Measurements from ENCODE around the gene OLFM3. TPM values are rescaled to one million over a fixed set of nuclear protein-coding genes. Genes with fewer than 3 reads are reported as not detected.
A peak's percentile ranks its signal among the peaks of the same experiment; 100 is the strongest.

The OLFM3 gene
- 0.88 and 0.96 TPM in 2 replicates for total RNA-seq (2013; cell fraction: nucleolus; rRNA removed)
- not detected in 2 replicates for total RNA-seq (2014; rRNA removed)
- not detected in 2 replicates for total RNA-seq (2014; rRNA removed; fragmentation: Illumina TruSeq; extraction: Trizol)
- not detected in 2 replicates for total RNA-seq (2021)
- polyA plus RNA-seq (2011; ENCODE audit: low read depth) = not detected
- polyA plus RNA-seq (2011; rRNA removed) = 0.33 and 0.40 TPM in 2 replicates
- 0.08 and 0.10 TPM in 2 replicates for polyA plus RNA-seq (2011; cell fraction: cytosol; rRNA removed)
- 0.16 and 0.22 TPM in 2 replicates for polyA plus RNA-seq (2011; cell fraction: nucleus; rRNA removed)
- 0.07 TPM in 2 replicates for polyA plus RNA-seq (2012)
- polyA plus RNA-seq (2014; fragmentation: Illumina TruSeq; extraction: Trizol) = not detected in 2 replicates
- polyA plus RNA-seq (2014; fragmentation: Nextera tagmentation; extraction: Ambion mirVana) = not detected
- polyA plus RNA-seq (2014; rRNA removed) = not detected in 2 replicates
- under 1 TPM in 1 of 2 experiments, not detected in 1; 0.09 TPM for polyA plus RNA-seq (2016; fragmentation: Nextera tagmentation; extraction: Ambion mirVana)
- 0.15 and 0.46 TPM in 2 replicates for polyA minus RNA-seq (2011; rRNA and poly(A)+ RNA removed)
- not detected in 2 replicates for polyA minus RNA-seq (2011; cell fraction: cytosol; rRNA and poly(A)+ RNA removed)
- polyA minus RNA-seq (2011; cell fraction: nucleus; rRNA and poly(A)+ RNA removed) = 0.19 and 0.24 TPM in 2 replicates
- Bru-seq, nascent RNA = percentile 16 among the genes with signal in this experiment
- percentile 12 among the genes with signal in this experiment for BruChase-seq, experiment 1, labeled RNA remaining after a 6-hour chase
- BruChase-seq, experiment 2, labeled RNA remaining after a 2-hour chase = percentile 15 among the genes with signal in this experiment
- long read RNA-seq, experiment 1 = 0 reads
- long read RNA-seq, experiment 2 = 0 reads

DNA sequence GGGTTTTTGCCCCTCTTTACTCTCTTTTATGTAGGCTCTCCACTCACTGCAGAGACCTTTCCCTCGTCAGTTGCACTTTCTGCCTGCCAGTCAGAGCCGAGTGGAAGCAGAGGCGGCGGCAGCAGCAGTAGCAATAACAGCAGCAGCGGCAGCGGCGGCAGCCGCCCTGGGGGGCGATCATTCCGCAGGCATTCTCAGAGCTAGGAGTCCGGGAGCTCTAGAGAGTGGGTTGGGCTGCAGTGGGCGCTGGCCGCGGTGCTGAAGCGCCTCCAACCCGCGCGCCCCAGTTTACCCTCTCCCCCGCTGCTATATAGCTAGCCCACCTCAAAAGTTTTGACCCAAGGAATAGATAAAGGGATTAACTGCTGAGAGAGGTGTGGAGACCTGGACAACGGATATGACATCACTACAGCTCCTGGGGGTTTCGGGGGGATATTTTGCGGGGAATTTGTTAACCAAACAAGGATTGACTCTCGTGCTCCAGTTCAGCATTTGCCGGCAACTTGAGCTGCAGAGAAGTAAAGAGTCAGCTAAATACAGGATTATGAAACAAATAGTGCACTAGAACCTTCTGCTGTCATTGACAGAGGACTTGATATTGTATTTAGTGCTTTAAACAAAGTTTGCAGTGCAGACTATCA lies at the start of gene OLFM3:
OLFM3 (minus strand) TSS at position 102 of the 641 bp plus-strand sequence.
- Histone ChIP-seq H2AFZ (ENCODE audit: control insufficient read depth, low read depth, low read length) (no peak within 1 kb of the TSS), H3K4me2 (ENCODE audit: control insufficient read depth, insufficient read depth) (no peak within 1 kb of the TSS), H3K27me3 (replicated peaks in 1 of 2; ENCODE audit: control insufficient read depth in 2 of 2, insufficient read depth in 2 of 2, low read length in 1 of 2) (no peaks in the 10 kb centered on the region; a peak in 1 of 4 replicates), H3K9me3 (replicated peaks; ENCODE audit: control insufficient read depth, insufficient read depth, low read length) (no peaks in the 10 kb centered on the region), H3K27ac (ENCODE audit: control insufficient read depth, insufficient read depth) (no peak within 1 kb of the TSS), H3K36me3 (ENCODE audit: control insufficient read depth in 2 of 2, insufficient read depth in 2 of 2, low read length in 1 of 2) (no peaks in the 10 kb centered on the region), H3K4me3 (no peak within 1 kb of the TSS), H3K4me1 (ENCODE audit: control insufficient read depth, insufficient read depth, low read length) (no peaks in the 10 kb centered on the region), H3K9ac (ENCODE audit: control insufficient read depth, insufficient read depth, low read length) (no peak within 1 kb of the TSS), H3K79me2 (ENCODE audit: control insufficient read depth, insufficient read depth, low read length) (no peaks in the 10 kb centered on the region), H4K20me1 (ENCODE audit: control insufficient read depth, insufficient read depth) (no peaks in the 10 kb centered on the region)
- FAIRE-seq (no peak), DNase-seq (ENCODE audit: low read depth, low spot score) (no peak), ATAC-seq (peak; percentile 71)
- TF ChIP-seq, protein P1, sequence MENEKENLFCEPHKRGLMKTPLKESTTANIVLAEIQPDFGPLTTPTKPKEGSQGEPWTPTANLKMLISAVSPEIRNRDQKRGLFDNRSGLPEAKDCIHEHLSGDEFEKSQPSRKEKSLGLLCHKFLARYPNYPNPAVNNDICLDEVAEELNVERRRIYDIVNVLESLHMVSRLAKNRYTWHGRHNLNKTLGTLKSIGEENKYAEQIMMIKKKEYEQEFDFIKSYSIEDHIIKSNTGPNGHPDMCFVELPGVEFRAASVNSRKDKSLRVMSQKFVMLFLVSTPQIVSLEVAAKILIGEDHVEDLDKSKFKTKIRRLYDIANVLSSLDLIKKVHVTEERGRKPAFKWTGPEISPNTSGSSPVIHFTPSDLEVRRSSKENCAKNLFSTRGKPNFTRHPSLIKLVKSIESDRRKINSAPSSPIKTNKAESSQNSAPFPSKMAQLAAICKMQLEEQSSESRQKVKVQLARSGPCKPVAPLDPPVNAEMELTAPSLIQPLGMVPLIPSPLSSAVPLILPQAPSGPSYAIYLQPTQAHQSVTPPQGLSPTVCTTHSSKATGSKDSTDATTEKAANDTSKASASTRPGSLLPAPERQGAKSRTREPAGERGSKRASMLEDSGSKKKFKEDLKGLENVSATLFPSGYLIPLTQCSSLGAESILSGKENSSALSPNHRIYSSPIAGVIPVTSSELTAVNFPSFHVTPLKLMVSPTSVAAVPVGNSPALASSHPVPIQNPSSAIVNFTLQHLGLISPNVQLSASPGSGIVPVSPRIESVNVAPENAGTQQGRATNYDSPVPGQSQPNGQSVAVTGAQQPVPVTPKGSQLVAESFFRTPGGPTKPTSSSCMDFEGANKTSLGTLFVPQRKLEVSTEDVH (IDR thresholded peaks at IDR 0.05; ENCODE audit: low read depth, partially characterized antibody) = no peak
- TF ChIP-seq CHD4 (IDR thresholded peaks at IDR 0.05) (no peak), MEF2B (IDR thresholded peaks at IDR 0.05; ENCODE audit: partially characterized antibody, poor library complexity, severe bottlenecking) (no peak)
- TF ChIP-seq, protein P2, sequence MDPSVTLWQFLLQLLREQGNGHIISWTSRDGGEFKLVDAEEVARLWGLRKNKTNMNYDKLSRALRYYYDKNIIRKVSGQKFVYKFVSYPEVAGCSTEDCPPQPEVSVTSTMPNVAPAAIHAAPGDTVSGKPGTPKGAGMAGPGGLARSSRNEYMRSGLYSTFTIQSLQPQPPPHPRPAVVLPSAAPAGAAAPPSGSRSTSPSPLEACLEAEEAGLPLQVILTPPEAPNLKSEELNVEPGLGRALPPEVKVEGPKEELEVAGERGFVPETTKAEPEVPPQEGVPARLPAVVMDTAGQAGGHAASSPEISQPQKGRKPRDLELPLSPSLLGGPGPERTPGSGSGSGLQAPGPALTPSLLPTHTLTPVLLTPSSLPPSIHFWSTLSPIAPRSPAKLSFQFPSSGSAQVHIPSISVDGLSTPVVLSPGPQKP (IDR thresholded peaks at IDR 0.05; ENCODE audit: low read depth, low read length) = no peak
- TF ChIP-seq, protein P3, sequence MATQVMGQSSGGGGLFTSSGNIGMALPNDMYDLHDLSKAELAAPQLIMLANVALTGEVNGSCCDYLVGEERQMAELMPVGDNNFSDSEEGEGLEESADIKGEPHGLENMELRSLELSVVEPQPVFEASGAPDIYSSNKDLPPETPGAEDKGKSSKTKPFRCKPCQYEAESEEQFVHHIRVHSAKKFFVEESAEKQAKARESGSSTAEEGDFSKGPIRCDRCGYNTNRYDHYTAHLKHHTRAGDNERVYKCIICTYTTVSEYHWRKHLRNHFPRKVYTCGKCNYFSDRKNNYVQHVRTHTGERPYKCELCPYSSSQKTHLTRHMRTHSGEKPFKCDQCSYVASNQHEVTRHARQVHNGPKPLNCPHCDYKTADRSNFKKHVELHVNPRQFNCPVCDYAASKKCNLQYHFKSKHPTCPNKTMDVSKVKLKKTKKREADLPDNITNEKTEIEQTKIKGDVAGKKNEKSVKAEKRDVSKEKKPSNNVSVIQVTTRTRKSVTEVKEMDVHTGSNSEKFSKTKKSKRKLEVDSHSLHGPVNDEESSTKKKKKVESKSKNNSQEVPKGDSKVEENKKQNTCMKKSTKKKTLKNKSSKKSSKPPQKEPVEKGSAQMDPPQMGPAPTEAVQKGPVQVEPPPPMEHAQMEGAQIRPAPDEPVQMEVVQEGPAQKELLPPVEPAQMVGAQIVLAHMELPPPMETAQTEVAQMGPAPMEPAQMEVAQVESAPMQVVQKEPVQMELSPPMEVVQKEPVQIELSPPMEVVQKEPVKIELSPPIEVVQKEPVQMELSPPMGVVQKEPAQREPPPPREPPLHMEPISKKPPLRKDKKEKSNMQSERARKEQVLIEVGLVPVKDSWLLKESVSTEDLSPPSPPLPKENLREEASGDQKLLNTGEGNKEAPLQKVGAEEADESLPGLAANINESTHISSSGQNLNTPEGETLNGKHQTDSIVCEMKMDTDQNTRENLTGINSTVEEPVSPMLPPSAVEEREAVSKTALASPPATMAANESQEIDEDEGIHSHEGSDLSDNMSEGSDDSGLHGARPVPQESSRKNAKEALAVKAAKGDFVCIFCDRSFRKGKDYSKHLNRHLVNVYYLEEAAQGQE (IDR thresholded peaks at IDR 0.05; ENCODE audit: low read depth, low read length) = peak; percentile 88
- in situ Hi-C loops (cut with MboI) (no loop called here), intact Hi-C loops (cut with micrococcal nuclease; ENCODE audit: unreplicated experiment) (no loop called here)
- ChIA-PET CTCF (no interaction called here), RAD21 (ENCODE audit: unreplicated experiment) (no interaction called here), POLR2A (no interaction called here), SMC1A (ENCODE audit: uncharacterized antibody, unreplicated experiment) (interaction anchor here (0.5 kb wide), 1 partner anchor 454 kb away, joined by 3 read pairs; no protein-coding TSS in a partner anchor)
- BruUV-seq (replicated peaks) = no TSS peak
- 22% methylated on average over 24 of the region's 24 CpGs for WGBS (ENCODE audit: insufficient coverage, insufficient replicate concordance, low lambda C conversion rate, missing lambda C conversion rate)

Measured in GM12878 (cell line).